GM18867 (cell line): Measurements from ENCODE around the gene NFATC2IP.
"Not testable (repeated sequence)": the region's sequence is repeated elsewhere in the genome, so short reads cannot be mapped to it uniquely, and the experiment has no call there.

Source experiments
- ATAC-seq: cut with Tn5 transposase; IDR thresholded peaks from one replicate; pipeline ENCODE4 v1.9.1; 2021; ENCODE audit warnings: mild to moderate bottlenecking, moderate library complexity; ENCODE audit not compliant: unreplicated experiment

Gene NFATC2IP

DNA sequence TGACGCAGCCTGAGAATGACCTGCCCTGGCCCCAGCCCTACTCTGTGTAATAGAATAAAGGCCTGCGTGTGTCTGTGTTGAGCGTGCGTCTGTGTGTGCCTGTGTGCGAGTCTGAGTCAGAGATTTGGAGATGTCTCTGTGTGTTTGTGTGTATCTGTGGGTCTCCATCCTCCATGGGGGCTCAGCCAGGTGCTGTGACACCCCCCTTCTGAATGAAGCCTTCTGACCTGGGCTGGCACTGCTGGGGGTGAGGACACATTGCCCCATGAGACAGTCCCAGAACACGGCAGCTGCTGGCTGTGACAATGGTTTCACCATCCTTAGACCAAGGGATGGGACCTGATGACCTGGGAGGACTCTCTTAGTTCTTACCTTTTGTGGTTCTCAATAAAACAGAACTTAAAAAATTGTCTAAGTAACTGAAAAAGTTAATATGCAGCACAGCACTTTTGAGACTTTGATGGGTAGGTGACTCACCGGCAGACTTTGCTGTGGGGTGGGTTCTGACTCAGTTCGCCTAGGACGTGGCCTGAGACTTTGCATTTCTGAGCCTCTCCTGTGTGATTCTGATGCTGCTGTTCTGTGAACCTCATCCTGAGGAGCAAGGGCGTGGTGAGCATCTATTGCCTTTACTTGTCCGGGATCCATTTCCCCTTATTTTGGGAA is 39.8 kb downstream of the NFATC2IP start:
- no peak for ATAC-seq

DNA sequence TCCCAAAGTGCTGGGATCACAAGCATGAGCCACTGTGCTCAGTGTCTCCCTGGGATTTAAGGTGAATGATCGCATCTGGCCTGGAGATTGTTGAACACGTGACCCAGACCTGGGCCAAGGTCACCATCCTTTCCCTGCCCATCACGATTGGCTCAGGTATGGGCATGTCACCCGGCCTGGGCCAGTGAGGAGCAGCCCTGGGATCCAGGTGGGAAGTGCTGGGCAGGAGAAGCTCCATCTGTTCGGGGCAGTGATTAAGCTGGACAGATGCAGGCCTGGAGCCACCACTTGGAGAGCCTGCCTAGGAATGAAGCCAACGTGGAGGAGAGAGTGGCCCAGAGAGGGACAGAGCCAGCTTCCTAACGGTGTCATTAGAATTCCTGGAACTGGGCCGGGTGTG is 41.0 kb downstream of the NFATC2IP start:
- ATAC-seq: no peak

DNA sequence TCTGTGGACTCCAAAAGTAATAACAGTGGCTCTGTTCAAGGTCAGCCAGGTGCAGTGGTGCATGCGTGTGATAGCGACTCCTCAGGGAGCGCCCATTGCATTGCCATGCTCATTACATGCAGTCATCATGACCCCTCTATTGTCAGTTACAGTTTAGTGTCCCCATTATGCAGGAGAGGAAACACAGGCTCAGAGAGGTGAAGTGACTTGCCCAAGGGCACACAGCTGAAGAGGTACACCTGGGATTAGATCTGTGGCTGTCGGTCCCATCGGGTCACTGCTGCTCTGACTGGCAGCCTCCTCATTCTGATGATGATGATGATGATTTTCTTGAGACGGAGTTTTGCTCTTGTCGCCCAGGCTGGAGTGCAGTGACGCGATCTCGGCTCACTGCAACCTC is 41.8 kb downstream of the NFATC2IP start:
- no peak for ATAC-seq

DNA sequence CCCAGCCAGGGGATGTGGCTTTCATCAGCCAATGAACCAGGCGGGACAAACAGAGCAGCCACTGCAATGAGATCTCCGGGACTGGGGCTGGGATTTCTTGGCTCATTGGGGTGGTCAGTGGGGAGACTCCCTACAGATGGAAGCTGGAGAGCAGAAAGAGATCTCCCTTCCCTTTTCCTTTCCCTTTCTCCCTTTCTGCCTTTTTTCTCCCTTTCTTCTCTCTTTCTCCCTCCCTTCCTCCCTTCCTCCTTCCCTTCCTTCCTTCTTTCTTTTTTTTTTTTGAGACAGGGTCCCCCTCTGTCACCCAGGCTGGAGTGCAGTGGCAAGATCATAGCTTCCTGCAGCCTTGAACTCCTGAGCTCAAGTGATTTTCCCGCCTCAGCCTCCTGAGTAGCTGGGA is 48.1 kb downstream of the NFATC2IP start:
- ATAC-seq: no peak

DNA sequence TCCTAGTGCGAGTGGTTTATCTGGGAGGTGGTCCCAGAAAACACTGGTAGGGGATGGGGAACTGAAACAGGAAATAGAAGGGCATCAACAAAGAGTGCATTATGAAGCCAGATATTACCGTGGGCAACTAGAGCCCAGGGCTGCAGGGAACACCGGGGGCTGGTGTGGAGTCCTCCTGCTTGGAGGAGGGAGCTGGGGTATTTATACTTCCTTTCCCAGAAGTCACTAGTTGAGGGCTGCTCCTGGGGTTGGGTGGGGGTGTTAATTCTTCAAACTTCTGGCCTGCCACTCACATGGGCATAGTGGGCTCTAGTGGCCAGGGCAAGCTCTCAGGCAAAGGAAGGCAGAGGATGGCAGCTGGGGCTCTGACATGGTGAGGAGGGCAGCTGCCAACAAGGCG is 48.8 kb downstream of the NFATC2IP start:
- ATAC-seq: no peak

DNA sequence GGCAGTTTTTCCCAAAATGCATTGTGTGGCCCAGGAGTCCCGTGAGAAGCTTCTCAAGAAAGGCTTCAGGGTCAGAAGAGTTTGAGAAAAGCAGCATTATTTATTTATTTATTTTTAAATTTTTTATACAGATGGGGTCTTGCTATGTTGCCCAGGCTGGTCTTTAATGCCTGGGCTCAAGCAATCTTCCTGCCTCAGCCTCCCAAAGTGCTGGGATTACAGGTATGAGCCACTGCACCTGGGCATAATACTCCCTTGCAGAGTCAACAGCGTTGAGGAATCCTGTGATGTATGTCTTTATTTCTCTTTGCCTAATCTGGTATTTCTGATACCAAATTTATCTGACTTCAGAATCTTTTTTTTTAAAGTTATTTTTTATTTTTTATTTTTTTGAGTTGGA is 49.3 kb downstream of the NFATC2IP start:
- no peak for ATAC-seq

DNA sequence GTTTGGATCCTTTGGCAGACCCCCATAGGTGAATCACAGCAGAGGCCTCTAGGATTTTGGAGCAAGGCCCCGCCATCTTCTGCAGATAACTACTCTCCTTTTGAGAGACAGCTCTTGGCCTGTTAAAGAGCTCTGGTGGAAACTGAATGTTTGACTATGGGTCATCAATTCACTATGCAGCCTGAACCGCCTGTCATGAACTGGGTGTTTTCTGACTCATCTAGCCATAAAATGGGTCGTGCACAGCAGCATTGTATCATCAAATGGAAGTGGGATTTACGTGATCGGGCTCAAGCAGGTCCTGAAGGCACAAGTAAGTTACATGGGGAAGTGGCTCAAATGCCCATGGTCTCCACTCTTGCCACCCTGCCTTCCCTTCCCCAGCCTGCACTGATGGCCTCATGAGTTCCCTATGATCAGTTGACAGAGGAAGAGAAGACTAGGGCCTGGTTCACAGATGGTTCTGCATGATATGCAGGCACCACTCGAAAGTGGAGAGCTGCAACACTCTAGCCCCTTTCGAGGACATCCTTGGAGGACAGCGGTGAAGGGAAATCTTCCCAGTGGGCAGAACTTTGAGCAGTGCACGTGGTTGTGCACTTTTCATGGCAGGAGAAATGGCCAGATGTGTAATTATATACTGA is 53.9 kb downstream of the NFATC2IP start:
- ATAC-seq: not testable (repeated sequence)

DNA sequence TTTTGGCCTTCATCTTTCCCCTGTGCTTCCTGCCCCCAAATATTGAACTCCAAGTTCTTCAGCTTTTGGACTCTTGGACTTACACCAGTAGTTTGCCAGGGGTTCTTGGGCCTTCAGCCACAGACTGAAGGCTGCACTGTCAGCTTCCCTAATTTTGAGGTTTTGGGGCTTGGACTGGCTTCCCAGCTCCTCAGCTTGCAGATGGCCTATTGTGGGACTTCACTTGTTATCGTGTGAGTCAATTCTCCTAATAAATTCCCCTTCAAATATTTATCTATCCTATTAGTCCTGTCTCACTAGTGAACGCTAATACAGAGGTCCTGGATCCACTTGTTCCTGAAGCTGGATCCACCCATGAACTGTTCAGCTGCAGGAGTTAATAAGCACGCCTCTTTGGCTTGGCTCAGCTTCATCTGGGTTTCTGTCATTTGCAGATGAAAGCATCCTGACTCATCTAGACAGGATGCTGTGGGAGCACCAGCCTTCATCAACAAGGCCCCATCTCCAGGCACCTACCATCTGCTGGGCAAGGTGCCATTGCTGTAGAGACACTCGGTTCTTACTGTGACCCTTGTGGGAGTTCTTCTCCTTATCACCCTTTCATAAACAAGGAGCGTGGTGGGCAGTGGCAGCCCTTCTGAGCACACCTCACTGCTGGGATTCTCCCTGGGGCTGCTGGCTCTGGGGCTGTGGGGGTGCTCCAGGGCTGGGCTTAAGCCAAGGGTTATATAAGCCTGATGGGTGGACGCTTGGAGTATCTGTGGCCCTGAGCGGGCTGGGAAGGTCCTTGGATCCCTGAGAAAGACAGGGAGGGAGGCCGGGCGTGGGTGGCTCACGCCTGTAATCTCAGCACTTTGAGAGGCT is 57.2 kb downstream of the NFATC2IP start:
- ATAC-seq: no peak

DNA sequence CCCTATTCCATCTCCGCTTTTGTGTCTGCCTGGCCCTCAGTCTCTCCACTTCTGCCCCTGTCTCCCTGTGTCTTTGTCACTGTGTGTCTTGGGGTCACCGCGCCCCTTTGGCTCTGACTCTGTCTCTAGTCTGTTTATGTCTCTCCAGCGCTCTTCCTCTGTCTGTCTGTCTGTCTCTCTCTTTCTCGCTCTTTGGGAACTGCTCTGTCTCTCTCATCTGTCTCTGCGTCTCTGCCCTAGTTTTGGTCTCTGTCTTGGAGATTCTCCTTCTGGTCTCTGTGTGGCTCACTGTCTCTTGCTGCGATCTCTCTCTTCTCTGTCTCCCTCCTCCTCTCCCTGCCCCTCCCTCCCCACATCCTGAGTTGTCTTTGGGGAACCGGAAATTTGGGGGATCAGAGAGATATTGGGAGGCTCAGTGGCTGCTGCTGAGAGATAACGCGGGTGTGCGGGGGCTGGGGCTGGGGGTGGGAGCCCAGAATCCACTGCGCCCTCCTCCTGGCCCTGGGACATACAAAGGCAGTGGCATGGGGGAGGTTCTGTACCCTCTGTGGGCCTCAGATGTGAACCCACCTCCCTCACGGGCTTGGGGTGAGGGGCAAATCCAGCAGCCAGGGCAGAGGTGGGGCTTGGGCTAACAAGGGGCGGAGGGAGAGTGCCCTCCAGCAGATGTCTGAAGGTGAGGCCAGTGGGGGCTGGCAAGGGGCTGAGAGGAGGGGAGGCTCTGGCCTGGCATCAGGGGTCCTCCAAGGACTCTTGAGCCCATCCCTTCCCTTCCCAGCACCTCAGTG is 58.5 kb downstream of the NFATC2IP start:
- ATAC-seq: no peak

DNA sequence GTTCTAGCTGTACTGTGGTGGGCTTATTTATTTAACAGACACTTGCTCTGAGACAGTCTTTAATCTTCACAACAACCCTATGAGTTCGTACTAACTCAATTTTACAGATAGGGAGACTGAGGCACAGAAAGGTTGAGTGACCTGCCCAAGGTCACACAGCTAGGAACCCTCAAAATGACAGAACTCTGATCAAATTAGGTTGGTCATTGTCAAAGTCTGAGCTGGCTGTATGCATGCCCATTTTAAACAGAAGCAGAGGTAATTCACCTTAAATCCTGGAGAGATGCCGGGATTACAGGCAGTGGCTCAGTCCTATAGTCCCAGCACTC is 59.1 kb downstream of the NFATC2IP start:
- ATAC-seq: no peak

DNA sequence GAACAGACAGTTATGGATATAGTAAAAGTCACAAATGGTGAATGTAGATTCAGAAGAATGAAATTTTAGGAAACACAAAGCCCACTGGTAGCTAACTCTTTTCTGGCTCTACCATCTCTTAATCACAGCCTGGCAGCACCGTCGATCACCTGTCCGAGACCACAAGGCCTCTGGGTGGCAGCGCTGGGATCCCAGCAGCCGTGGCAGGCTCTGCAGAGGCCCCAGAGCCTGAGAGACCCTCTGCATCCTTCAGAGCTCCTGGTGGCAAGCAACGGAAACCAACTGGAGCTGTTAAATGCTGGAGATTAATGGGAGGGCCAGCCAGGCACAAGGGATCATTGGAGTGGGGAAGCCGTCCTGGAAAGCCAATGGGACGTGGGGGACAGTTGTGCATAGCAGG is 60.4 kb downstream of the NFATC2IP start:
- no peak for ATAC-seq

DNA sequence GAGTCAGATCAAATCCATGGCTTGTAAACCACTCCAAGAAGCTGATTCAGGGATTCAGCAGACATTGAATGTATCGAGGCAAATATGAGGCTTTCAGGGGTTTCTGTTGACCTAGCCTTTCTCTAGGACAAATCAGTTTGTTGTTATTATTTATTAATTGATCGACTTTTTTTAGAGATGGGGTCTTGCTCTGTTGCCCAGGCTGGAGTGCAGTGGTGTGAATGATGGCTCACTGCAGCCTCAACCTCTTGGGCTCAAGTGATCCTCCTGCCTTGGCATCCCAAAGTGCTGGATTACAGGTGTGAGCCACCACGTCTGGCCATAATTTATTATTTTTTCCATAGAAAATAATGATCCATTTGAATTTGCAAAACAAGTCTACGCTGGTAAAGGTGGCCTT is 61.1 kb downstream of the NFATC2IP start:
- ATAC-seq: no peak

DNA sequence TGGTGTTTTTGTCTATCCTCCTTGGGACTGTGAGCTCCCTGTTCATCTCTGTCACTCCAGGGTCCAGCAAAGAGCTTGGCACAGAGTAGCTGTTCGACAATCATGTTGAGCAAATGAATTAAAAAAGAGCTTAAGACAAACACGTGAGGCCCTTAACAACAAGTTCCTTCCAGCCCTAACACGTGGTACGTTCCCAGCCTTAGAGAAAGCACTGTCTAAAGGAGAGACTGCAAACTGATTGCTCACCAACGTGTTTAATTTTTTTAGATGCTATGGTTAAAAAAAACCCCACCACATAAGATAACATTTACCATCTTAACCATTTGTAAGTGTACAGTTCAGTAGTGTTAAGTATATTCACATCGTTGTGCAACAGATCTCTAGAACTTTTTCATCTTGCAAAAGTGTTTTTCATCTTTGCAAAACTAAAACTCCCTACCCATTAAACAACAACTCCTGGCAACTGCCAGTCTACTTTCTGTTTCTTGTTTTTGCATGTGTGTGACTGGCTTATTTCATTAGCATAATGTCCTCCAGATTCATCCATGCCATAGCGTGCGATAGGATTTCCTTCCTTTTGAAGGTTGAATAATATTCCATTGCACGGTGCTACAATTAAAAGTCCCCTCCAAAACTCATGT is 62.3 kb downstream of the NFATC2IP start:
- no peak for ATAC-seq

DNA sequence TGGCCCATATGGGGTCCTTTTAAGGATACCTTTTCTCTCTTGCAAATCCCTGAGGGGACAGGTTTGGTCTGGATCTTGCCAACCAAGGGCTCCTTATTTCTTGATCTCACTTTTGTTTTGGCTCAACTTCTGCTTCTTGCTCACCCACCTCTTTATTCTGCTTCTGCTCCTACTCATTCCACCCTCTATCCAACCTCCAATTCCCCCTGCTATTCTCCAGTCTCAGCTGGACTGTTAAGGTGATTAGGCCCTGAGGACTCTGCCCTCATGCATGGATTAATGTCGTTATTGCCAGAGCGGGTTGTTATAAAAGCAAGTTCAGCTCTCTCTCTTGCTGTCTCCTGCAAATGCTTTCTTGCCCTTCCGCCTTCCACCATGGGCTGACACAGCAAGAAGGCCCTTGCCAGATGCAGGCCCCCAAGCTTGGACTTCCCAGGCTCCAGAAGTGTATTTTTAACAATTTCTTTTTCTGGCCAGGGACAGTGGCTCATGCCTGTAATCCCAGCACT is 63.9 kb downstream of the NFATC2IP start:
- no peak for ATAC-seq
